ENCODE results near the gene PCDH15. TPM values are rescaled to one million over a fixed set of nuclear protein-coding genes. Genes with fewer than 3 reads are reported as not detected.
A peak's percentile ranks its signal among the peaks of the same experiment; 100 is the strongest.

The PCDH15 gene
- total and polyA plus RNA-seq, 2 of the 8 experiments (the other 6 are each of a cell fraction or from before 2014, with no cell fraction given), result 0.11 TPM; not detected in 1

DNA sequence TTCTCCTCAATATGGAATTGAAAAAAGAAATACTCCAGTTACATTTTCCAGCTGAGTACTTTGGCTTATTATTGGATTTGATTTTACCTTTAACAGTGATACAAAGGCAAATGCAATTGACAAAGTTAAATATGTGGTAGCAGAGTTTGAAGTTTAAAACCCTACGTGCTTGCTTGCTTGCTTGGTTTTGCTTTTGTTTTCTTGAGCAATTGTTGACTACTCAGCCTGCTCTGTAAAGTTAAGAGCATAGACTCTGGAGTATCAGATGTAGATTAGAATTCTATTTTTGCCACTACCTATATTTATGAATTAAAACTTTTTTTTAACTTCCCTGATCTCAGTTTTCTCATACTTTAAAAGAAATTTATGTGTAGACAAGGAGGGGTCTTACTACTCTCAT is 51.4 kb downstream of the PCDH15 start:
- no peak overlapping the region for H2BK5ac ChIP-seq (ENCODE audit: low read depth, low read length)
- H4K20me1 ChIP-seq (replicated peaks in 1 of 2; ENCODE audit: control insufficient read depth in 1 of 2, insufficient read depth in 2 of 2, low read length in 2 of 2), result no peaks in the 10 kb centered on the region
- H3K4me3 ChIP-seq (ENCODE audit: extremely low read depth in 1 of 4, insufficient read depth in 2 of 4, low read depth in 3 of 4, low read length in 4 of 4), result no peak overlapping the region
- ChIA-PET CTCF (ENCODE audit: partially characterized antibody) (no interaction called here), POLR2A (ENCODE audit: partially characterized antibody) (no interaction called here)
- no peak overlapping the region for H3K14ac ChIP-seq (ENCODE audit: insufficient read length)
- H3K23me2 ChIP-seq (ENCODE audit: low read depth, low read length), result no peaks in the 10 kb centered on the region
- H3K23ac ChIP-seq (ENCODE audit: insufficient read length), result no peak overlapping the region
- no peak overlapping the region for H2BK20ac ChIP-seq (ENCODE audit: low read length)
- no peak overlapping the region for H3K4me2 ChIP-seq (ENCODE audit: insufficient read depth in 1 of 2, low read depth in 2 of 2, low read length in 2 of 2)
- no peaks in the 10 kb centered on the region for H3K79me1 ChIP-seq (ENCODE audit: low read depth, low read length)
- no peak for FAIRE-seq
- H3K4ac ChIP-seq (replicated peaks; ENCODE audit: insufficient read length, low read depth, low read length), result no peak overlapping the region
- H3K27me3 ChIP-seq (replicated peaks in 1 of 4; ENCODE audit: control insufficient read depth in 3 of 4, extremely low read depth in 1 of 4, insufficient read depth in 3 of 4, low read length in 3 of 4), result no peaks in the 10 kb centered on the region
- no peaks in the 10 kb centered on the region for H3K9me3 ChIP-seq (ENCODE audit: insufficient read depth in 2 of 2, low read depth in 1 of 2, low read length in 1 of 2)
- no peak overlapping the region for H2BK15ac ChIP-seq (ENCODE audit: low read length)
- no peaks in the 10 kb centered on the region for H3K36me3 ChIP-seq (ENCODE audit: control insufficient read depth in 2 of 4, insufficient read depth in 4 of 4, low read length in 3 of 4)
- H3K56ac ChIP-seq (replicated peaks; ENCODE audit: insufficient read length, low read depth, low read length), result no peak overlapping the region
- no peak overlapping the region for H2BK12ac ChIP-seq (ENCODE audit: low read depth, low read length)
- no peak overlapping the region for H4K5ac ChIP-seq (ENCODE audit: insufficient read length, low read depth, low read length)
- H4K91ac ChIP-seq (replicated peaks; ENCODE audit: insufficient read length, low read length), result no peak overlapping the region
- DNase-seq (ENCODE audit: low read depth in 1 of 2, low spot score in 2 of 2), result no peak
- WGBS, 2 experiments (ENCODE audit: extremely low coverage in 1 of 2, insufficient coverage in 1 of 2, insufficient read length in 1 of 2, insufficient replicate concordance in 2 of 2, low coverage in 1 of 2, low lambda C conversion rate in 2 of 2, missing lambda C conversion rate in 1 of 2), result 74% methylated on average over 1 of the region's 1 CpG; no CpG with 5 or more reads in 1 of the 2 experiments
- H4K8ac ChIP-seq (ENCODE audit: extremely low read depth, insufficient read depth, low read length), result no peak overlapping the region
- H3K27ac ChIP-seq (ENCODE audit: low read depth, low read length), result no peak overlapping the region
- H3K79me2 ChIP-seq (ENCODE audit: control insufficient read depth in 1 of 2, insufficient read depth in 2 of 2, low read length in 2 of 2), result no peaks in the 10 kb centered on the region
- no peak overlapping the region for H3K18ac ChIP-seq (ENCODE audit: extremely low read depth, low read length)
- no peak overlapping the region for H2AK5ac ChIP-seq (ENCODE audit: low read depth, low read length)
- H3K9ac ChIP-seq (replicated peaks in 1 of 4; ENCODE audit: extremely low read depth in 1 of 4, low read depth in 3 of 4, low read length in 3 of 4), result no peak overlapping the region
- H3K4me1 ChIP-seq (replicated peaks in 1 of 4; ENCODE audit: control insufficient read depth in 3 of 4, insufficient read depth in 4 of 4, low read length in 3 of 4), result no peaks in the 10 kb centered on the region
- H2BK120ac ChIP-seq (replicated peaks; ENCODE audit: low read depth, low read length), result no peak overlapping the region
- peak overlapping the region; percentile 85; the same call in 1 of the 2 replicates for H2AFZ ChIP-seq (ENCODE audit: low read length)
- TF ChIP-seq BCL11A (IDR thresholded peaks at IDR 0.05; ENCODE audit: low read depth in 2 of 2, low read length in 2 of 2), result no peak
- no peak for TF ChIP-seq BRCA1 (IDR thresholded peaks at IDR 0.05; ENCODE audit: low read depth, low read length)
- TF ChIP-seq CBX5 (IDR thresholded peaks at IDR 0.05; ENCODE audit: low read depth, low read length), result no peak
- no peak for TF ChIP-seq ATF3 (IDR thresholded peaks at IDR 0.05; ENCODE audit: insufficient read depth, low read depth, low read length)
- no peak for TF ChIP-seq SP2 (IDR thresholded peaks at IDR 0.05; ENCODE audit: low read length)
- TF ChIP-seq, protein P1, sequence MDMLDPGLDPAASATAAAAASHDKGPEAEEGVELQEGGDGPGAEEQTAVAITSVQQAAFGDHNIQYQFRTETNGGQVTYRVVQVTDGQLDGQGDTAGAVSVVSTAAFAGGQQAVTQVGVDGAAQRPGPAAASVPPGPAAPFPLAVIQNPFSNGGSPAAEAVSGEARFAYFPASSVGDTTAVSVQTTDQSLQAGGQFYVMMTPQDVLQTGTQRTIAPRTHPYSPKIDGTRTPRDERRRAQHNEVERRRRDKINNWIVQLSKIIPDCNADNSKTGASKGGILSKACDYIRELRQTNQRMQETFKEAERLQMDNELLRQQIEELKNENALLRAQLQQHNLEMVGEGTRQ (IDR thresholded peaks at IDR 0.05; ENCODE audit: low read length), result no peak
- no peak for TF ChIP-seq POLR2AphosphoS5 (IDR thresholded peaks at IDR 0.05; ENCODE audit: low read depth, low read length)
- TF ChIP-seq SUZ12 (IDR thresholded peaks at IDR 0.05; ENCODE audit: low read length), result no peak
- TF ChIP-seq GTF2F1 (IDR thresholded peaks at IDR 0.05; ENCODE audit: borderline replicate concordance, low read depth, low read length), result no peak
- TF ChIP-seq KDM5A (IDR thresholded peaks at IDR 0.05; ENCODE audit: low read length), result no peak
- no peak for TF ChIP-seq TAF7 (optimal IDR thresholded peaks at IDR 0.05; ENCODE audit: borderline replicate concordance, low read depth, low read length)
- TF ChIP-seq FOSL1 (IDR thresholded peaks at IDR 0.05; ENCODE audit: insufficient read depth, low read depth, low read length), result no peak
- TF ChIP-seq CEBPB (IDR thresholded peaks at IDR 0.05; ENCODE audit: low read depth, low read length), result no peak
- no peak for TF ChIP-seq TCF12 (IDR thresholded peaks at IDR 0.05; ENCODE audit: low read depth, low read length)
